HCT116 (cell line): ENCODE results near the gene TACC2.
"Not testable (repeated sequence)": the region's sequence is repeated elsewhere in the genome, so short reads cannot be mapped to it uniquely, and the experiment has no call there.

Experiments used
- EGR1 ChIP-seq: IDR thresholded peaks from 2 replicates; pipeline ENCODE4 v1.6.1; 2012; ENCODE audit warnings: low read depth
- ELF1 ChIP-seq: IDR thresholded peaks from 2 replicates; pipeline ENCODE4 v1.6.1; 2012; ENCODE audit warnings: low read depth, borderline replicate concordance
- EZH2 ChIP-seq: fragments of 200-600 bp; sonication (generic); IDR thresholded peaks from 2 replicates; pipeline ENCODE4 v1.6.1; 2017; ENCODE audit warnings: antibody characterized with exemption, mixed run types
- EZH2phosphoT487 ChIP-seq: fragments of 200-600 bp; IDR thresholded peaks from 2 replicates; pipeline ENCODE4 v1.6.1; 2018; ENCODE audit warnings: antibody characterized with exemption, borderline replicate concordance
- POLR2A ChIP-seq: IDR thresholded peaks from 2 replicates; pipeline ENCODE4 v1.7.0; 2011; ENCODE audit warnings: borderline replicate concordance; ENCODE audit not compliant: insufficient read depth, insufficient read length; ENCODE audit errors: extremely low read depth
- POLR2AphosphoS5 ChIP-seq: IDR thresholded peaks from 2 replicates; pipeline ENCODE4 v1.6.1; 2011; ENCODE audit warnings: mild to moderate bottlenecking, low read depth, low read length, moderate library complexity
- RAD21 ChIP-seq: IDR thresholded peaks from 2 replicates; pipeline ENCODE4 v1.6.1; 2012; ENCODE audit warnings: low read depth, mild to moderate bottlenecking
- SIN3A ChIP-seq: IDR thresholded peaks from 2 replicates; pipeline ENCODE4 v1.6.1; 2012; ENCODE audit warnings: low read depth
- TCF7L2 ChIP-seq: IDR thresholded peaks from 2 replicates; pipeline ENCODE4 v1.7.0; 2011; ENCODE audit warnings: borderline replicate concordance, inconsistent platforms; ENCODE audit not compliant: insufficient read depth, insufficient read length; ENCODE audit errors: extremely low read depth
- ZFX ChIP-seq: fragments of 450-650 bp; IDR thresholded peaks from 2 replicates; pipeline ENCODE4 v1.6.1; 2017
- TF ChIP-seq, protein P1 (sequence below), 3 experiments: fragments of 200-600 bp in 1 of 3; sonication (generic) in 1 of 3; IDR thresholded peaks in 2 of 3; conservative IDR thresholded peaks in 1 of 3; 2 replicates each; pipeline ENCODE4 v1.5.1; 2012 to 2017; ENCODE audit warnings: low read depth in 2 of 3, low read length in 2 of 3, antibody characterized with exemption in 1 of 3, borderline replicate concordance in 1 of 3, control low read depth in 1 of 3, mild to moderate bottlenecking in 1 of 3, mixed read lengths in 1 of 3, mixed run types in 1 of 3, moderate library complexity in 1 of 3; ENCODE audit not compliant: insufficient read depth in 1 of 3
- TF ChIP-seq, protein P2 (sequence below): IDR thresholded peaks from 2 replicates; pipeline ENCODE4 v1.6.1; 2012

DNA sequence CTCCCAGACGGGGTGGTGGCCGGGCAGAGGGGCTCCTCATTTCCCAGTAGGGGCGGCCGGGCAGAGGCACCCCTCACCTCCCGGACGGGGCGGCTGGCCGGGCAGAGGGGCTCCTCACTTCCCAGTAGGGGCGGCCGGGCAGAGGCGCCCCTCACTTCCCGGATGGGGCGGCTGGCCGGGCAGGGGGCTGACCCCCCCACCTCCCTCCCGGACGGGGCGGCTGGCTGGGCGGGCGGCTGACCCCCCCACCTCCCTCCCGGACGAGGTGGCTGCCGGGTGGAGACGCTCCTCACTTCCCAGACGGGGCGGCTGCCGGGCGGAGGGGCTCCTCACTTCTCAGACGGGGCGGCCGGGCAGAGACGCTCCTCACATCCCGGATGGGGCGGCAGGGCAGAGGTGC, 214.2 kb downstream of the TACC2 start:
- not testable (repeated sequence) for TF ChIP-seq EZH2phosphoT487, POLR2A, SIN3A, RAD21, EZH2, ELF1, POLR2AphosphoS5, EGR1, TCF7L2, ZFX
- TF ChIP-seq, protein P1, sequence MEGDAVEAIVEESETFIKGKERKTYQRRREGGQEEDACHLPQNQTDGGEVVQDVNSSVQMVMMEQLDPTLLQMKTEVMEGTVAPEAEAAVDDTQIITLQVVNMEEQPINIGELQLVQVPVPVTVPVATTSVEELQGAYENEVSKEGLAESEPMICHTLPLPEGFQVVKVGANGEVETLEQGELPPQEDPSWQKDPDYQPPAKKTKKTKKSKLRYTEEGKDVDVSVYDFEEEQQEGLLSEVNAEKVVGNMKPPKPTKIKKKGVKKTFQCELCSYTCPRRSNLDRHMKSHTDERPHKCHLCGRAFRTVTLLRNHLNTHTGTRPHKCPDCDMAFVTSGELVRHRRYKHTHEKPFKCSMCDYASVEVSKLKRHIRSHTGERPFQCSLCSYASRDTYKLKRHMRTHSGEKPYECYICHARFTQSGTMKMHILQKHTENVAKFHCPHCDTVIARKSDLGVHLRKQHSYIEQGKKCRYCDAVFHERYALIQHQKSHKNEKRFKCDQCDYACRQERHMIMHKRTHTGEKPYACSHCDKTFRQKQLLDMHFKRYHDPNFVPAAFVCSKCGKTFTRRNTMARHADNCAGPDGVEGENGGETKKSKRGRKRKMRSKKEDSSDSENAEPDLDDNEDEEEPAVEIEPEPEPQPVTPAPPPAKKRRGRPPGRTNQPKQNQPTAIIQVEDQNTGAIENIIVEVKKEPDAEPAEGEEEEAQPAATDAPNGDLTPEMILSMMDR (IDR thresholded peaks at IDR 0.05 in 2 of 3, conservative IDR thresholded peaks at IDR 0.05 in 1 of 3; ENCODE audit: borderline replicate concordance in 1 of 3, insufficient read depth in 1 of 3, low read depth in 2 of 3, low read length in 2 of 3): not testable (repeated sequence)
- TF ChIP-seq, protein P2, sequence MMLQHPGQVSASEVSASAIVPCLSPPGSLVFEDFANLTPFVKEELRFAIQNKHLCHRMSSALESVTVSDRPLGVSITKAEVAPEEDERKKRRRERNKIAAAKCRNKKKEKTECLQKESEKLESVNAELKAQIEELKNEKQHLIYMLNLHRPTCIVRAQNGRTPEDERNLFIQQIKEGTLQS: not testable (repeated sequence)
